ENCODE measurements around the gene CCDC182.

The CCDC182 gene

DNA sequence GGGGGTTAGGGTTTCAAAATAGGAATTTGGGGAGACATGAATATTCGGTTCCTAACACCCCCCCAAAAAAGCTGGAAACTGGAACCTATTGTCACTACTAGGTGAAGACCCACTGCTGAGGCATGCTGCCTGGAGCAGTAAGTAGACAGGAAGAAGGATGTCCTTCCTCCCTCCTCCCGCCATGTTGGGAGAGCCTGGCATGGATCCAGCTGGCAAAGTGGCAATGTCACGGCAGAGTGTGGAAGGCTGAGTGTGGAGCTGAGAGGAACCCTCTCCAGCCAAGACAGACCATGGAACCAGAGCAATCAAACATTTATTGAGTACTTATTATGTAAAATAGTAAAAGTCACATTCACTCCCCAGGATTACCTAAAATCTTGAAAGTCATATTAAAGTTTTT lies 49.0 kb downstream of the CCDC182 start:
- no peak for DNase-seq

Measured in NCI-H524 treated with DMSO at 0.1 percent for 48 hours (cell line).